ENCODE results near the gene SPSB1.

SPSB1 gene

DNA sequence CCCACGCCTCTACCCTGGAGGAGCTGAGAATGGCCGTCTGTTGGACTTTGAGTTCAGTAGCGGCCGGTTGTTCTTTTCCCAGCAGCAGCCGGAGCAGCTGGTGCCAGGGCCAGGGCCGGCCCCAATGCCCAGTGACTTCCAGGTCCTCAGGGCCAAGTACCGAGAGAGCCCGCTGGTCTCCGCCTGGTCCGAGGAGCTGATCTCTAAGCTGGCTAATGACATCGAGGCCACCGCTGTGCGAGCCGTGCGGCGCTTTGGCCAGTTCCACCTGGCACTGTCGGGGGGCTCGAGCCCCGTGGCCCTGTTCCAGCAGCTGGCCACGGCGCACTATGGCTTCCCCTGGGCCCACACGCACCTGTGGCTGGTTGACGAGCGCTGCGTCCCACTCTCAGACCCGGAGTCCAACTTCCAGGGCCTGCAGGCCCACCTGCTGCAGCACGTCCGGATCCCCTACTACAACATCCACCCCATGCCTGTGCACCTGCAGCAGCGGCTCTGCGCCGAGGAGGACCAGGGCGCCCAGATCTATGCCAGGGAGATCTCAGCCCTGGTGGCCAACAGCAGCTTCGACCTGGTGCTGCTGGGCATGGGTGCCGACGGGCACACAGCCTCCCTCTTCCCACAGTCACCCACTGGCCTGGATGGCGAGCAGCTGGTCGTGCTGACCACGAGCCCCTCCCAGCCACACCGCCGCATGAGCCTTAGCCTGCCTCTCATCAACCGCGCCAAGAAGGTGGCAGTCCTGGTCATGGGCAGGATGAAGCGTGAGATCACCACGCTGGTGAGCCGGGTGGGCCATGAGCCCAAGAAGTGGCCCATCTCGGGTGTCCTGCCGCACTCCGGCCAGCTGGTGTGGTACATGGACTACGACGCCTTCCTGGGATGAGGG is 28.5 kb upstream of the SPSB1 start:
- peaks cover 4% of the 10 kb centered on the region; the same call in 1 of the 2 replicates for H3K4me1 ChIP-seq
- DNase-seq (ENCODE audit: low spot score in 2 of 2): no peak
- no peaks in the 10 kb centered on the region for H3K36me3 ChIP-seq (replicated peaks)
- H3K4me3 ChIP-seq: no peak overlapping the region
- H3K9me3 ChIP-seq: 0 out of 2 replicates have a peak, but pooled peaks cover under 1% of the 10 kb centered on the region
- no peaks in the 10 kb centered on the region for H3K27me3 ChIP-seq (ENCODE audit: low read depth)
- in situ Hi-C loops (cut with MboI; ENCODE audit: low sequenced_read_pairs): loop anchor here (10.0 kb wide), 1 partner anchor 321 kb away; the partner anchor contains the start of gene TMEM201

DNA sequence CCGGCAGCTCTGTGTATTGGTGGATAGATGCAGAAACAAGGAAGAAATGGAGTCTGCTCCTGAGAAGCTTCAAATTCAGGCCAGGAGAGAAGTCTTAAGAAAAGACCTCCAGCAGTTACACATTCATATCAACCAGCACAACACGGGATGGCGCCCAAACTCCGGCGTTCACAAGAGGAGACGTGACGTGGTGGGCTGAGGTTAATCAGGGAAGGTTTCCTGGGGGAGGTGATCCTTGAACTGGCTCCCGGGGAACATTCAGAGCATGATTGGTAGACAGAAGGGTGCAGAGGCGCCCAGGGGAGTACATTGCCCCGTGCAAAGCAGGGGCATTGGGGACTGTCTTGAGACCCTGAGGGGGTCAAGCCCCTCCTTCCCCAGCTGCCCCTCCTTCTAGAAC is 27.7 kb upstream of the SPSB1 start:
- no peaks in the 10 kb centered on the region for H3K9me3 ChIP-seq
- in situ Hi-C loops (cut with MboI; ENCODE audit: low sequenced_read_pairs): loop anchor here (5.0 to 10.0 kb wide), 2 partner anchors 227 to 320 kb away; partner anchors contain the start of gene TMEM201

DNA sequence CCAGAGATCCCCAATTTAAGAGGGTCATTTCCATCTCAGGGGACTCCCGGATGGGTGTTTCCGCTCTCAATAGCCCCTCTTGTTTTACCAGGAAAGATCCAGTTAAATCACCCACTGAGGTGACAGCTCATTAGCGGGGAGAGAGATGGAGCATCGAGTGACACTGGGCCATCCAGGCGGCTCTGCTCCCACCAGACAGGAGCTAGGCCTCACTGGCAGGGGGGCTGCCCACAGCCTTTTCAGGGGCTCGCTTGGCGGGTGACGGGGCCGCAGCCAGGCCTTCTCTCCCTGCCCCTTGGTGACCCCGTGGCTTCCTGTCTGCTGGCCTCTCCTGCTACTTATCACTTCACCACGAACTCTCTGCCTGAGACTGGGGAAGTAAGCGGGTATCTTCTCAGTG is 26.7 kb upstream of the SPSB1 start:
- in situ Hi-C loops (cut with MboI; ENCODE audit: low sequenced_read_pairs): loop anchor here (5.0 to 10.0 kb wide), 2 partner anchors 226 to 319 kb away; partner anchors contain the start of gene TMEM201
- DNase-seq (ENCODE audit: low spot score in 2 of 2): no peak
- no peaks in the 10 kb centered on the region for H3K36me3 ChIP-seq (replicated peaks)
- peaks cover 4% of the 10 kb centered on the region; the same call in 1 of the 2 replicates for H3K4me1 ChIP-seq
- H3K27me3 ChIP-seq (ENCODE audit: low read depth): no peaks in the 10 kb centered on the region
- H3K9me3 ChIP-seq: no peaks in the 10 kb centered on the region
- no peak overlapping the region for H3K4me3 ChIP-seq

More for the DNA sequence above, 27.7 kb upstream of the SPSB1 start:
- Histone ChIP-seq H3K36me3 (replicated peaks) (no peaks in the 10 kb centered on the region), H3K4me1 (peaks cover 4% of the 10 kb centered on the region; the same call in 1 of the 2 replicates), H3K4me3 (no peak overlapping the region), H3K27me3 (ENCODE audit: low read depth) (no peaks in the 10 kb centered on the region)
- DNase-seq (ENCODE audit: low spot score in 2 of 2): no peak

- in situ Hi-C loops (cut with MboI; ENCODE audit: low sequenced_read_pairs): loop anchor here (5.0 to 10.0 kb wide), 2 partner anchors 225 to 317 kb away; partner anchors contain the start of gene TMEM201
- Histone ChIP-seq H3K36me3 (replicated peaks) (no peaks in the 10 kb centered on the region), H3K4me3 (no peak overlapping the region), H3K27me3 (ENCODE audit: low read depth) (no peaks in the 10 kb centered on the region), H3K4me1 (peaks cover 4% of the 10 kb centered on the region; the same call in 1 of the 2 replicates), H3K9me3 (no peaks in the 10 kb centered on the region)
- no peak for DNase-seq (ENCODE audit: low spot score in 2 of 2)
Measured at GRCh38 chr1:9267352-9267686, 25.4 kb upstream of the SPSB1 start.

GRCh38 chr1:9267827-9268581 is 24.7 kb upstream of the SPSB1 start:
- in situ Hi-C loops (cut with MboI; ENCODE audit: low sequenced_read_pairs): loop anchor here (5.0 to 10.0 kb wide), 2 partner anchors 224 to 317 kb away; partner anchors contain the start of gene TMEM201
- DNase-seq (ENCODE audit: low spot score in 2 of 2): no peak
- no peaks in the 10 kb centered on the region for H3K9me3 ChIP-seq
- no peaks in the 10 kb centered on the region for H3K27me3 ChIP-seq (ENCODE audit: low read depth)
- H3K4me1 ChIP-seq: peaks cover 4% of the 10 kb centered on the region; the same call in 1 of the 2 replicates
- no peaks in the 10 kb centered on the region for H3K36me3 ChIP-seq (replicated peaks)
- H3K4me3 ChIP-seq: no peak overlapping the region

- in situ Hi-C loops (cut with MboI; ENCODE audit: low sequenced_read_pairs): loop anchor here (5.0 to 10.0 kb wide), 2 partner anchors 223 to 316 kb away; partner anchors contain the start of gene TMEM201
- H3K9me3 ChIP-seq: no peaks in the 10 kb centered on the region
- no peaks in the 10 kb centered on the region for H3K27me3 ChIP-seq (ENCODE audit: low read depth)
- H3K4me3 ChIP-seq: no peak overlapping the region
- H3K4me1 ChIP-seq: peaks cover 4% of the 10 kb centered on the region; the same call in 1 of the 2 replicates
- DNase-seq (ENCODE audit: low spot score in 2 of 2): no peak
- H3K36me3 ChIP-seq (replicated peaks): no peaks in the 10 kb centered on the region
Measured at GRCh38 chr1:9269078-9269501, 23.6 kb upstream of the SPSB1 start.

DNA sequence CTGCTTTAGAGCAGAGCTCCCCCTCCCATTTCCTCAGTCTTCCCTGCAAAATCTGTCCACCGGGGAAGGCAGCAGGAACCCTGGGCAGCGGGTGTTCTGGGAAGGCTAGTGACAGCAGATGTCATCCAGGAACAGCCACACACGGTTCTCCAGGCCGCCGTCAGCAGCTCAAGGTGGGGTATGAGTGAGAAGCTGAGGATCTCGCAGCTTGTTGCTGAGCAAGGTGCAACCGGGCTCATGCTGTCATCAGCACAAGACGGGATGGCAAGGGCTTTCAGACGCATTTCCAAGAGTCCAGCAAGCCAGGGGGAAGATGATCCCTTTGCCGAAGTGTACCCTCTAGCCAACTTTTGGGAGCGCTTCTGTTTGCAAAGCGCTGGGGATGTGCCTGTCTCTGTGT is 23.0 kb upstream of the SPSB1 start:
- H3K9me3 ChIP-seq: no peaks in the 10 kb centered on the region
- in situ Hi-C loops (cut with MboI; ENCODE audit: low sequenced_read_pairs): loop anchor here (5.0 to 10.0 kb wide), 2 partner anchors 223 to 315 kb away; partner anchors contain the start of gene TMEM201
- no peak for DNase-seq (ENCODE audit: low spot score in 2 of 2)
- no peaks in the 10 kb centered on the region for H3K27me3 ChIP-seq (ENCODE audit: low read depth)
- H3K4me3 ChIP-seq: no peak overlapping the region
- H3K4me1 ChIP-seq: peaks cover 4% of the 10 kb centered on the region; the same call in 1 of the 2 replicates
- no peaks in the 10 kb centered on the region for H3K36me3 ChIP-seq (replicated peaks)

GRCh38 chr1:9270290-9270883 is 22.3 kb upstream of the SPSB1 start:
- Histone ChIP-seq H3K27me3 (ENCODE audit: low read depth) (no peaks in the 10 kb centered on the region), H3K9me3 (no peaks in the 10 kb centered on the region), H3K36me3 (replicated peaks) (no peaks in the 10 kb centered on the region), H3K4me1 (peaks cover 4% of the 10 kb centered on the region; the same call in 1 of the 2 replicates), H3K4me3 (no peak overlapping the region)
- in situ Hi-C loops (cut with MboI; ENCODE audit: low sequenced_read_pairs): no loop called here
- no peak for DNase-seq (ENCODE audit: low spot score in 2 of 2)

- H3K27me3 ChIP-seq (ENCODE audit: low read depth): no peaks in the 10 kb centered on the region
- H3K9me3 ChIP-seq: no peaks in the 10 kb centered on the region
- no peak overlapping the region for H3K4me3 ChIP-seq
- in situ Hi-C loops (cut with MboI; ENCODE audit: low sequenced_read_pairs): no loop called here
- H3K36me3 ChIP-seq (replicated peaks): no peaks in the 10 kb centered on the region
- H3K4me1 ChIP-seq: peaks cover 4% of the 10 kb centered on the region; the same call in 1 of the 2 replicates
- DNase-seq (ENCODE audit: low spot score in 2 of 2): no peak
Measured at GRCh38 chr1:9271283-9271682, 21.4 kb upstream of the SPSB1 start.

GRCh38 chr1:9271861-9272595 is 20.7 kb upstream of the SPSB1 start:
- DNase-seq (ENCODE audit: low spot score in 2 of 2): no peak
- Histone ChIP-seq H3K4me1 (peaks cover under 1% of the 10 kb centered on the region; the same call in 1 of the 2 replicates), H3K36me3 (replicated peaks) (no peaks in the 10 kb centered on the region), H3K9me3 (no peaks in the 10 kb centered on the region), H3K4me3 (no peak overlapping the region), H3K27me3 (ENCODE audit: low read depth) (no peaks in the 10 kb centered on the region)
- in situ Hi-C loops (cut with MboI; ENCODE audit: low sequenced_read_pairs): no loop called here

DNA sequence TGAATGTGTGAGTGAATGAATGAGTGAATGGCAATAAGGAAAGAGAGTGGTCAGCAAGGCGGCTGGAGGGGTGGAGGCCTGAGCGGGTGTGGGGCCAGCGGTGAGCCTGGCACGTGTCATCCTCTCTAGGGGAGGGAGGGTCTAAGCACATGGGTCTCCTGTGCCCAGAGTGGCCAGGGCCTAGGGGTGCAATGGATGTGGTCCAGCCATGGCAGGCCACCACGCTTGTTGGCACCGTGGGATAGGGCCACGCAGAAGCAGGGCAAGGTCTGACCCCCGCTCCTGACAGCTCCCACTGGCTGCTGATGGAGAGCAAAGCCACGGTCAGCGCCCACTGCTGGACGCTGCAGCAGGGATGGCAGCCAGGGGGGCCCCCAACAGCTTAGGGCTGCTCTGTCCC is 19.5 kb upstream of the SPSB1 start:
- in situ Hi-C loops (cut with MboI; ENCODE audit: low sequenced_read_pairs): no loop called here
- DNase-seq (ENCODE audit: low spot score in 2 of 2): no peak
- no peaks in the 10 kb centered on the region for H3K36me3 ChIP-seq (replicated peaks)
- no peak overlapping the region for H3K4me3 ChIP-seq
- no peaks in the 10 kb centered on the region for H3K4me1 ChIP-seq
- H3K27me3 ChIP-seq (ENCODE audit: low read depth): no peaks in the 10 kb centered on the region
- no peaks in the 10 kb centered on the region for H3K9me3 ChIP-seq

DNA sequence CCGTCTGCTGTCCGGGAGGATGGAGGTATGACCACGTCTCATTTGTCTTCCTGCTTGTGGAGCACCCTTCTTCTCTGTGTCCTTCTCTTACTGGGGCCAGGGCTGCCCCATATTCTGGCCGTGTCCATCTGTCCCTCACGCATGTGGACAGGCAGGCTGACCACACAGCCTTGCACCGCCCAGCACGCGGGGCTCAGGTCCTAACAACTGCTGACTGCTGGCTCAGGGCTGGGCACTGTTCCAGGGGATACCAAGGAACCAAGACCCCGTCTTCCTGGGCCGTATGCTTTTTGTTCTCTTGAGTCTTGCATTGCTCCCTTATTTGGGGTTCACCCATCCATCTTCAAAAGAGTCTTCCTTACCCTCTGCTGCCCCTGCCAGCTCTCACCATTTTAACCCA is 17.5 kb upstream of the SPSB1 start:
- Histone ChIP-seq H3K4me1 (no peaks in the 10 kb centered on the region), H3K9me3 (no peaks in the 10 kb centered on the region), H3K27me3 (ENCODE audit: low read depth) (no peaks in the 10 kb centered on the region), H3K4me3 (no peak overlapping the region), H3K36me3 (replicated peaks) (no peaks in the 10 kb centered on the region)
- DNase-seq (ENCODE audit: low spot score in 2 of 2): no peak
- in situ Hi-C loops (cut with MboI; ENCODE audit: low sequenced_read_pairs): no loop called here
